Renal cortical epithelial cell (primary cell): ENCODE data around the gene FKBP1B. TPM values are rescaled to one million over a fixed set of nuclear protein-coding genes. Genes with fewer than 3 reads are reported as not detected.
"Not testable (repeated sequence)": the region's sequence is repeated elsewhere in the genome, so short reads cannot be mapped to it uniquely, and the experiment has no call there.

ENCODE experiments used
- DNase-seq: peaks from one replicate; pipeline ENCODE4 v3.0.0-alpha.2; 2011; ENCODE audit warnings: low read depth
- total RNA-seq: library from RNA; depleted of rRNA; stranded (reverse); fragments of >200 nt; gene quantifications from 2 replicates; pipeline ENCODE4 v1.2.3, GENCODE V29; 2014

FKBP1B gene
- total RNA-seq, 1 donor from 2014 or later, result 21.3 TPM

GRCh38 chr2:24022324-24022974 lies 27.1 kb upstream of the FKBP1B start:
- no peak for DNase-seq

- no peak for DNase-seq
Observed at GRCh38 chr2:24022975-24023575, 26.5 kb upstream of the FKBP1B start.

GRCh38 chr2:24024018-24024417 lies 25.5 kb upstream of the FKBP1B start:
- no peak for DNase-seq

GRCh38 chr2:24024996-24025663 lies 24.4 kb upstream of the FKBP1B start:
- no peak for DNase-seq

GRCh38 chr2:24026233-24026632 lies 23.3 kb upstream of the FKBP1B start:
- DNase-seq, result no peak

- DNase-seq, result no peak
Observed at GRCh38 chr2:24038786-24039499, 10.6 kb upstream of the FKBP1B start.

GRCh38 chr2:24040511-24040910 lies 9.0 kb upstream of the FKBP1B start:
- no peak for DNase-seq

GRCh38 chr2:24043133-24043532 lies 6.4 kb upstream of the FKBP1B start:
- DNase-seq, result not testable (repeated sequence)

GRCh38 chr2:24045511-24046508 lies 3.7 kb upstream of the FKBP1B start:
- peak; percentile 34 for DNase-seq

GRCh38 chr2:24046599-24046929 lies 3.0 kb upstream of the FKBP1B start:
- DNase-seq, result no peak

GRCh38 chr2:24046930-24047702 lies 2.4 kb upstream of the FKBP1B start, which contains the start of gene WDCP:
Gene WDCP, minus strand, starts transcription at chr2:24047391. Its CDS starts 7,897 bp downstream, at chr2:24039494.
- peak; percentile 98 for DNase-seq

- no peak for DNase-seq
Observed at GRCh38 chr2:24047703-24048033, 1.9 kb upstream of the FKBP1B start.

- no peak for DNase-seq
Observed at GRCh38 chr2:24048769-24049484, 614 bp upstream of the FKBP1B start.

- DNase-seq, result no peak
Observed at GRCh38 chr2:24050041-24050979, 769 bp downstream of the FKBP1B start.

- DNase-seq, result no peak
Observed at GRCh38 chr2:24051833-24052232, 2.3 kb downstream of the FKBP1B start.

GRCh38 chr2:24052951-24053350 lies 3.4 kb downstream of the FKBP1B start:
- no peak for DNase-seq

GRCh38 chr2:24054366-24055010 lies 4.9 kb downstream of the FKBP1B start:
- no peak for DNase-seq

GRCh38 chr2:24055750-24056149 lies 6.2 kb downstream of the FKBP1B start:
- DNase-seq, result no peak
